Suprapubic skin (tissue), 4 donors: ENCODE results near the gene RELN. TPM values are rescaled to one million over a fixed set of nuclear protein-coding genes. Genes with fewer than 3 reads are reported as not detected.

Source experiments
- DNase-seq, 2 donors: peaks; one replicate each; pipeline ENCODE4 v3.0.0-alpha.2; 2019; ENCODE audit warnings: low spot score in 2 of 2
- H3K27ac ChIP-seq: fragments of 200-600 bp; sonication (generic); one replicate; pipeline ENCODE4 v1.5.1; 2019
- H3K27me3 ChIP-seq: fragments of 200-600 bp; sonication (generic); one replicate; pipeline ENCODE4 v1.5.1; 2019
- H3K36me3 ChIP-seq: fragments of 200-600 bp; sonication (generic); one replicate; pipeline ENCODE4 v1.5.1; 2019
- H3K4me1 ChIP-seq: fragments of 200-600 bp; sonication (generic); one replicate; pipeline ENCODE4 v1.5.1; 2019
- H3K4me3 ChIP-seq: fragments of 200-600 bp; sonication (generic); one replicate; pipeline ENCODE4 v1.5.1; 2019; ENCODE audit warnings: mild to moderate bottlenecking
- H3K9me3 ChIP-seq: fragments of 200-600 bp; sonication (generic); one replicate; pipeline ENCODE4 v1.5.1; 2019
- CTCF ChIP-seq, 2 donors: fragments of 200-600 bp in 1 of 2; fragments of 450-650 bp in 1 of 2; sonication (generic) in 1 of 2; IDR thresholded peaks; one replicate each; pipeline ENCODE4 v1.5.1; 2016 to 2019; ENCODE audit warnings: antibody characterized with exemption in 2 of 2, mild to moderate bottlenecking in 1 of 2, moderate library complexity in 1 of 2
- EP300 ChIP-seq: sonication (generic); formaldehyde crosslinking; IDR thresholded peaks from one replicate; pipeline ENCODE4 v1.6.1; 2017; ENCODE audit warnings: antibody characterized with exemption
- POLR2A ChIP-seq, 2 donors: fragments of 450-650 bp; IDR thresholded peaks; one replicate each; pipeline ENCODE4 v1.6.1; 2017; ENCODE audit warnings: antibody characterized with exemption in 2 of 2, mild to moderate bottlenecking in 2 of 2, moderate library complexity in 2 of 2
- POLR2AphosphoS5 ChIP-seq, 3 donors: sonication (generic); formaldehyde crosslinking; IDR thresholded peaks; one replicate each; pipeline ENCODE4 v1.6.1; 2017; ENCODE audit warnings: antibody characterized with exemption in 3 of 3
- WGBS: methylation state at CpG from one replicate; pipeline ENCODE4 v1.1.5; 2018; 5-methylcytosine and 5-hydroxymethylcytosine counted together
- total RNA-seq, 4 donors: library from RNA; depleted of rRNA; stranded (reverse); fragments of >200 nt; gene quantifications; one replicate each; pipeline ENCODE4 v1.1.0, GENCODE V29; 2016

The RELN gene
- total RNA-seq, 4 donors from 2014 or later: 0.72 to 1.8 (median 1.3) TPM

- no peak for DNase-seq
- no peaks in the 10 kb centered on the region for H3K27me3 ChIP-seq
- TF ChIP-seq EP300: no peak
- no peak for TF ChIP-seq POLR2AphosphoS5 (IDR thresholded peaks at IDR 0.05)
- TF ChIP-seq CTCF (IDR thresholded peaks at IDR 0.05): no peak
- no peak for TF ChIP-seq POLR2A (IDR thresholded peaks at IDR 0.05)
- no peaks in the 10 kb centered on the region for H3K36me3 ChIP-seq
- H3K4me1 ChIP-seq: no peaks in the 10 kb centered on the region
- H3K27ac ChIP-seq: no peak overlapping the region
- no peaks in the 10 kb centered on the region for H3K9me3 ChIP-seq
- H3K4me3 ChIP-seq: no peak overlapping the region
Observed at GRCh38 chr7:103875718-103876117, 113.7 kb downstream of the RELN start.

GRCh38 chr7:103871473-103871872 lies 118.0 kb downstream of the RELN start:
- Histone ChIP-seq H3K36me3 (no peaks in the 10 kb centered on the region), H3K27me3 (no peaks in the 10 kb centered on the region), H3K9me3 (no peaks in the 10 kb centered on the region), H3K4me1 (no peaks in the 10 kb centered on the region), H3K27ac (no peak overlapping the region), H3K4me3 (no peak overlapping the region)
- 92% methylated on average over 2 of the region's 2 CpGs for WGBS
- TF ChIP-seq CTCF (IDR thresholded peaks at IDR 0.05) (no peak), POLR2A (IDR thresholded peaks at IDR 0.05) (no peak), POLR2AphosphoS5 (IDR thresholded peaks at IDR 0.05) (no peak), EP300 (no peak)
- DNase-seq: no peak

- Histone ChIP-seq H3K27me3 (no peaks in the 10 kb centered on the region), H3K27ac (no peak overlapping the region), H3K4me3 (no peak overlapping the region), H3K36me3 (no peaks in the 10 kb centered on the region), H3K9me3 (no peaks in the 10 kb centered on the region), H3K4me1 (no peaks in the 10 kb centered on the region)
- TF ChIP-seq POLR2A (IDR thresholded peaks at IDR 0.05): no peak
- no peak for TF ChIP-seq EP300
- no peak for TF ChIP-seq CTCF (IDR thresholded peaks at IDR 0.05)
- no peak for TF ChIP-seq POLR2AphosphoS5 (IDR thresholded peaks at IDR 0.05)
- WGBS: 81% methylated on average over 3 of the region's 3 CpGs
- no peak for DNase-seq
Observed at GRCh38 chr7:103870664-103871063, 118.8 kb downstream of the RELN start.

GRCh38 chr7:103867874-103868273 lies 121.6 kb downstream of the RELN start:
- Histone ChIP-seq H3K27ac (no peak overlapping the region), H3K4me3 (no peak overlapping the region), H3K27me3 (no peaks in the 10 kb centered on the region), H3K4me1 (no peaks in the 10 kb centered on the region), H3K36me3 (no peaks in the 10 kb centered on the region), H3K9me3 (no peaks in the 10 kb centered on the region)
- no peak for DNase-seq
- WGBS: 71% methylated on average over 2 of the region's 2 CpGs
- TF ChIP-seq CTCF (IDR thresholded peaks at IDR 0.05) (no peak), POLR2AphosphoS5 (IDR thresholded peaks at IDR 0.05) (no peak), EP300 (no peak), POLR2A (IDR thresholded peaks at IDR 0.05) (no peak)

- WGBS: 51% methylated on average over 4 of the region's 4 CpGs
- H3K9me3 ChIP-seq: no peaks in the 10 kb centered on the region
- TF ChIP-seq CTCF (IDR thresholded peaks at IDR 0.05) (no peak), POLR2A (IDR thresholded peaks at IDR 0.05) (no peak), POLR2AphosphoS5 (IDR thresholded peaks at IDR 0.05) (no peak), EP300 (no peak)
- no peaks in the 10 kb centered on the region for H3K36me3 ChIP-seq
- no peak overlapping the region for H3K4me3 ChIP-seq
- no peak for DNase-seq
- no peaks in the 10 kb centered on the region for H3K27me3 ChIP-seq
- no peak overlapping the region for H3K27ac ChIP-seq
- H3K4me1 ChIP-seq: no peaks in the 10 kb centered on the region
Observed at GRCh38 chr7:103866919-103867318, 122.5 kb downstream of the RELN start.
